GM18520 (cell line): ENCODE results near the gene KRTAP1-5.
"Not testable (repeated sequence)": the region's sequence is repeated elsewhere in the genome, so short reads cannot be mapped to it uniquely, and the experiment has no call there.

Source experiments
- ATAC-seq: cut with Tn5 transposase; IDR thresholded peaks from one replicate; pipeline ENCODE4 v1.9.1; 2021; ENCODE audit not compliant: unreplicated experiment

KRTAP1-5 gene

GRCh38 chr17:41049110-41049509, 22.1 kb upstream of the KRTAP1-5 start:
- no peak for ATAC-seq

GRCh38 chr17:41048441-41048840, 21.4 kb upstream of the KRTAP1-5 start:
- ATAC-seq, result no peak

- not testable (repeated sequence) for ATAC-seq
Observed at GRCh38 chr17:41046735-41047465, 19.9 kb upstream of the KRTAP1-5 start, which contains the start of gene KRTAP2-1. Gene KRTAP2-1, minus strand, starts transcription at chr17:41047316. Its CDS starts 49 bp downstream, at chr17:41047267.

GRCh38 chr17:41042953-41043352, 15.9 kb upstream of the KRTAP1-5 start:
- no peak for ATAC-seq

- ATAC-seq, result not testable (repeated sequence)
Observed at GRCh38 chr17:41040783-41041571, 14.0 kb upstream of the KRTAP1-5 start, which contains the start of gene KRTAP1-1. Gene KRTAP1-1, minus strand, starts transcription at chr17:41041450. Its CDS starts 53 bp downstream, at chr17:41041397.

- ATAC-seq, result no peak
Observed at GRCh38 chr17:41037853-41038350, 10.9 kb upstream of the KRTAP1-5 start.

GRCh38 chr17:41034346-41034935, 7.4 kb upstream of the KRTAP1-5 start, which contains the start of gene KRTAP1-3:
Gene KRTAP1-3, minus strand, starts transcription at chr17:41034874. Its CDS starts 53 bp downstream, at chr17:41034821.
- ATAC-seq, result not testable (repeated sequence)

- no peak for ATAC-seq
Observed at GRCh38 chr17:41029633-41030245, 2.7 kb upstream of the KRTAP1-5 start, which contains the start of gene KRTAP1-4. Gene KRTAP1-4, minus strand, starts transcription at chr17:41030195. Its CDS starts 117 bp downstream, at chr17:41030078.

- no peak for ATAC-seq
Observed at GRCh38 chr17:41024697-41025096, 2.3 kb downstream of the KRTAP1-5 start.

GRCh38 chr17:41020336-41020735, 6.7 kb downstream of the KRTAP1-5 start:
- ATAC-seq, result no peak

GRCh38 chr17:41019415-41019814, 7.6 kb downstream of the KRTAP1-5 start:
- no peak for ATAC-seq

- ATAC-seq, result no peak
Observed at GRCh38 chr17:41018541-41018940, 8.5 kb downstream of the KRTAP1-5 start.

GRCh38 chr17:41016578-41017215, 10.3 kb downstream of the KRTAP1-5 start:
- no peak for ATAC-seq

- ATAC-seq, result no peak
Observed at GRCh38 chr17:41015454-41015853, 11.6 kb downstream of the KRTAP1-5 start.

- ATAC-seq, result no peak
Observed at GRCh38 chr17:41013606-41014005, 13.4 kb downstream of the KRTAP1-5 start.

GRCh38 chr17:41013181-41013580, 13.8 kb downstream of the KRTAP1-5 start:
- no peak for ATAC-seq

- ATAC-seq, result no peak
Observed at GRCh38 chr17:41012326-41013120, 14.5 kb downstream of the KRTAP1-5 start.

GRCh38 chr17:41010441-41010840, 16.6 kb downstream of the KRTAP1-5 start:
- ATAC-seq, result no peak

- no peak for ATAC-seq
Observed at GRCh38 chr17:41009936-41010335, 17.1 kb downstream of the KRTAP1-5 start.
